ENCODE measurements around the gene SCN7A.

Gene SCN7A

GRCh38 chr2:166518634-166519390 lies 24.8 kb upstream of the SCN7A start:
- TF ChIP-seq, protein P1, sequence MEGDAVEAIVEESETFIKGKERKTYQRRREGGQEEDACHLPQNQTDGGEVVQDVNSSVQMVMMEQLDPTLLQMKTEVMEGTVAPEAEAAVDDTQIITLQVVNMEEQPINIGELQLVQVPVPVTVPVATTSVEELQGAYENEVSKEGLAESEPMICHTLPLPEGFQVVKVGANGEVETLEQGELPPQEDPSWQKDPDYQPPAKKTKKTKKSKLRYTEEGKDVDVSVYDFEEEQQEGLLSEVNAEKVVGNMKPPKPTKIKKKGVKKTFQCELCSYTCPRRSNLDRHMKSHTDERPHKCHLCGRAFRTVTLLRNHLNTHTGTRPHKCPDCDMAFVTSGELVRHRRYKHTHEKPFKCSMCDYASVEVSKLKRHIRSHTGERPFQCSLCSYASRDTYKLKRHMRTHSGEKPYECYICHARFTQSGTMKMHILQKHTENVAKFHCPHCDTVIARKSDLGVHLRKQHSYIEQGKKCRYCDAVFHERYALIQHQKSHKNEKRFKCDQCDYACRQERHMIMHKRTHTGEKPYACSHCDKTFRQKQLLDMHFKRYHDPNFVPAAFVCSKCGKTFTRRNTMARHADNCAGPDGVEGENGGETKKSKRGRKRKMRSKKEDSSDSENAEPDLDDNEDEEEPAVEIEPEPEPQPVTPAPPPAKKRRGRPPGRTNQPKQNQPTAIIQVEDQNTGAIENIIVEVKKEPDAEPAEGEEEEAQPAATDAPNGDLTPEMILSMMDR (IDR thresholded peaks at IDR 0.05; ENCODE audit: low read depth, low read length), result no peak
- no peak for DNase-seq (ENCODE audit: low read depth, low spot score)
- in situ Hi-C loops (cut with HindIII; ENCODE audit: low sequenced_read_pairs), result no loop called here
- no peak overlapping the region for H3K4me3 ChIP-seq (ENCODE audit: low read depth, low read length)

DNA sequence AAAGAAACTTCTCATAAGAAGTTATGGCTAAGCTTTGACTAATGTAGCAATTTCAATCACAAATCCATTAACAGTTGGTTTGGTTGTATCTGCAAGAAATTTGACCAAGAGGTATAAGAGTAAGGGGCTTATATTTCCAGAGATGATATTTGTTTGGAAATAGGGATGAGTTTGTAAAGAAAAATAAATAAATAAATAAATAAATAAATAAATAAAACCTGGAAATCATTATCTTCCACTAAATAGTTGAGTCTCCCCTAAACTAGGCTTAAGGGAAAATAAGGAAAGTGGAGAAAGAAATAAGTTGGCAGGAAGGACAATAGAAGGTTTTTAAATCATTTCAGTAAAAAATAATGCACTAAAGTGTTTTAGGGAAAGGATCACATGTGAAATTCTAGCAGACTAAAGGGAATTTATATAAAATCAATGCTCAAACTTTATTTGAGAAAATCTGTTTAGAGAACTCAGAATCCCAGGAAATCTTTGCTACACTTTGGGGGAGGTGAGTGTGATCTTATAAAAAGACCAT lies 23.5 kb upstream of the SCN7A start:
- H3K4me3 ChIP-seq (ENCODE audit: low read depth, low read length), result no peak overlapping the region
- no peak for DNase-seq (ENCODE audit: low read depth, low spot score)
- TF ChIP-seq, protein P1 (IDR thresholded peaks at IDR 0.05; ENCODE audit: low read depth, low read length), result no peak
- in situ Hi-C loops (cut with HindIII; ENCODE audit: low sequenced_read_pairs), result no loop called here

DNA sequence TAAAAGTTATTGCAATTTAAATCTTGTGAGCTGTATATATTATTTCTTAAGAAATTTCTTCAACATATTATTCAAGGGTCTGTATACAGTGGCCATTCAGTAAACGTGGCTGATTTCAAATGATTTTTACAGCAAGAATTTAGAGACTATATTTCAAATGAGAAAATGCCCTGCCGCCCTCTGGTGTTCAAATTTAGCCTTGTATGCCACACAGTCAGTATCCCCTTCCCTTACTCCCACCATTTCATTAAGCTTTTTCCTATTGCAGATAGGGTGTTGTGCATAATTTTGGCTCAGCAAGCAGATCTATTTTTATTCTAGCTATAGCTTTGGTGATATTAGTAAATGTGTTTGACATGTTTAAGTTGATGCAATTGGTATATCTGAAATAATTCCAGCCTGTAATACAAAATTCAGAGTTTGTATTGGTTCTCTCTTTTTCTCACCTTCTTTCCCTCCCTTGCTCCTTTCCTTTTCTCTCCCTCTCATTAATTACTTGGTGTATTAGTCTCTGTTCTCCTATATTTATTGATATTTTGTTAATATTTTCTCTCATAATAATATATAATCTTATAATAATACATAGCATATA lies 22.8 kb upstream of the SCN7A start:
- no peak overlapping the region for H3K4me3 ChIP-seq (ENCODE audit: low read depth, low read length)
- in situ Hi-C loops (cut with HindIII; ENCODE audit: low sequenced_read_pairs), result no loop called here
- DNase-seq (ENCODE audit: low read depth, low spot score), result peak; percentile 41
- TF ChIP-seq, protein P1 (IDR thresholded peaks at IDR 0.05; ENCODE audit: low read depth, low read length), result peak; percentile 72

- no peak overlapping the region for H3K4me3 ChIP-seq (ENCODE audit: low read depth, low read length)
- TF ChIP-seq, protein P1 (IDR thresholded peaks at IDR 0.05; ENCODE audit: low read depth, low read length), result no peak
- in situ Hi-C loops (cut with HindIII; ENCODE audit: low sequenced_read_pairs), result no loop called here
- no peak for DNase-seq (ENCODE audit: low read depth, low spot score)
Measured at GRCh38 chr2:166513952-166514351, 19.9 kb upstream of the SCN7A start.

GRCh38 chr2:166499281-166499680 lies 5.2 kb upstream of the SCN7A start:
- TF ChIP-seq, protein P1 (IDR thresholded peaks at IDR 0.05; ENCODE audit: low read depth, low read length), result no peak
- in situ Hi-C loops (cut with HindIII; ENCODE audit: low sequenced_read_pairs), result no loop called here
- no peak for DNase-seq (ENCODE audit: low read depth, low spot score)
- no peak overlapping the region for H3K4me3 ChIP-seq (ENCODE audit: low read depth, low read length)

DNA sequence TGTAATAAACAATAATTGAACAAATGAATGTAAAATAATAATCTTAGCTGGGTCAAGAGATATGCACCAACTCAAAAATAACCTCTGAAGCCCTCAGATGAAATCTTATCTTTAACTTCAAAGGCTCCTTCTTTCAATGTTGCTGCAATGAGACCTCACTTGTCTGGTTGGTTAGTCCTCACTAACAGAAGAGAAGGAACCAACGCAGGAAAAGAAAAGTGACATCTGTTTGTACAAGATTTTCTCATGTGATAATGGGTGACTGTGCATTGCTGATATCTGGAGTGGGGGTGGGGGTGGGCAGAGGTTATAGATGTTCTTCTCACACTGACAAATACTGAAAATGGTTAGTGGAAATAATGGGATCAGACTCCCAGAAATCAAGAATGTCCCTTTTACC lies 2.6 kb downstream of the SCN7A start:
- in situ Hi-C loops (cut with HindIII; ENCODE audit: low sequenced_read_pairs), result no loop called here
- no peak overlapping the region for H3K4me3 ChIP-seq (ENCODE audit: low read depth, low read length)
- TF ChIP-seq, protein P1 (IDR thresholded peaks at IDR 0.05; ENCODE audit: low read depth, low read length), result no peak
- DNase-seq (ENCODE audit: low read depth, low spot score), result no peak
